HL-60 (cell line): ENCODE results near the gene RETN.

Experiments
- GABPA ChIP-seq: IDR thresholded peaks from 2 replicates; pipeline ENCODE4 v1.6.1; 2012; ENCODE audit warnings: low read depth
- POLR2AphosphoS5 ChIP-seq: IDR thresholded peaks from 2 replicates; pipeline ENCODE4 v1.6.1; 2012; ENCODE audit warnings: low read depth
- TF ChIP-seq, protein P1 (sequence below): IDR thresholded peaks from one replicate; pipeline ENCODE4 v1.5.1; 2011; ENCODE audit warnings: low read length, control low read depth, inconsistent platforms; ENCODE audit not compliant: insufficient read depth

DNA sequence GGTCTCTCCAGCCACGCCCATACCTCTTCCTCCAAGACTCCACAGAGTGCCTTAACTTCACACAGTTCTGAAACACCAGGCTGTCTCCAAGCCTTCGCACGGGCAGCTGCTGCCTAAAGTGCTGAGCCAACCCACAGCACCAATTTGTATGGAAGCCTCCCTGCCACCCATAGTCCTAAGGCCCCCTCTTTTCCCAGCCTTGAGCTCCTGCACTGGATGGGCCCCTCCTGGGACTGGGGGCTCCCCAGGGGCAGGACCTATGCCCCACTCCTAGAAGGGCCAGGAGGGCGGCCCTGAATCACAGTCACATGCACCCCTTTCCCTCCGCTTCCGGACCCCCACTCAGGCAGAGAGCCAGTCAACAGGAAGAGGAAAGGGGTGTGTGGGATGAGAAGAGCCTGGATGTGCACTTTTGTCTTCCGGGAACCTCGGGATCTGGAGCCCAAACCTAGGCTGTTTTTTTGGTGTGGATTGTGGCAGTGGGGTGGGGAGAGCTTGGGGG lies 38.2 kb downstream of the RETN start:
- TF ChIP-seq, protein P1, sequence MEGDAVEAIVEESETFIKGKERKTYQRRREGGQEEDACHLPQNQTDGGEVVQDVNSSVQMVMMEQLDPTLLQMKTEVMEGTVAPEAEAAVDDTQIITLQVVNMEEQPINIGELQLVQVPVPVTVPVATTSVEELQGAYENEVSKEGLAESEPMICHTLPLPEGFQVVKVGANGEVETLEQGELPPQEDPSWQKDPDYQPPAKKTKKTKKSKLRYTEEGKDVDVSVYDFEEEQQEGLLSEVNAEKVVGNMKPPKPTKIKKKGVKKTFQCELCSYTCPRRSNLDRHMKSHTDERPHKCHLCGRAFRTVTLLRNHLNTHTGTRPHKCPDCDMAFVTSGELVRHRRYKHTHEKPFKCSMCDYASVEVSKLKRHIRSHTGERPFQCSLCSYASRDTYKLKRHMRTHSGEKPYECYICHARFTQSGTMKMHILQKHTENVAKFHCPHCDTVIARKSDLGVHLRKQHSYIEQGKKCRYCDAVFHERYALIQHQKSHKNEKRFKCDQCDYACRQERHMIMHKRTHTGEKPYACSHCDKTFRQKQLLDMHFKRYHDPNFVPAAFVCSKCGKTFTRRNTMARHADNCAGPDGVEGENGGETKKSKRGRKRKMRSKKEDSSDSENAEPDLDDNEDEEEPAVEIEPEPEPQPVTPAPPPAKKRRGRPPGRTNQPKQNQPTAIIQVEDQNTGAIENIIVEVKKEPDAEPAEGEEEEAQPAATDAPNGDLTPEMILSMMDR = no peak
- TF ChIP-seq POLR2AphosphoS5 = no peak
- no peak for TF ChIP-seq GABPA
